Left ventricle myocardium inferior (tissue), 1 donor: ENCODE results near the gene PTPRG. TPM values are rescaled to one million over a fixed set of nuclear protein-coding genes. Genes with fewer than 3 reads are reported as not detected.
A peak's percentile ranks its signal among the peaks of the same experiment; 100 is the strongest.

ENCODE experiments used
- DNase-seq: peaks from one replicate; pipeline ENCODE4 v3.0.0-alpha.2; 2020
- H3K27ac ChIP-seq: fragments of 200-600 bp; replicated peaks from 2 replicates; pipeline ENCODE4 v1.8.0; 2021
- H3K27me3 ChIP-seq: fragments of 200-600 bp; 2 replicates; pipeline ENCODE4 v1.8.0; 2021; ENCODE audit warnings: low read depth
- H3K36me3 ChIP-seq: fragments of 200-600 bp; 2 replicates; pipeline ENCODE4 v1.8.0; 2021
- H3K4me1 ChIP-seq: fragments of 200-600 bp; 2 replicates; pipeline ENCODE4 v1.8.0; 2021
- H3K4me3 ChIP-seq: fragments of 200-600 bp; 2 replicates; pipeline ENCODE4 v1.8.0; 2021; ENCODE audit warnings: mild to moderate bottlenecking, moderate library complexity
- H3K9me3 ChIP-seq: fragments of 200-600 bp; replicated peaks from 2 replicates; pipeline ENCODE4 v1.8.0; 2021
- intact Hi-C: fragments of 100-400 bp; cut with micrococcal nuclease; formaldehyde crosslinking; loops from one replicate; pipeline ENCODE4 v1.11.0; 2022
- total RNA-seq: library from RNA; stranded (reverse); fragmentation: NEBNext Ultra II Directional; extraction: Animal tissue kit (Norgen Biotek cat#: 25700); gene quantifications from one replicate; pipeline ENCODE4 v1.2.1, GENCODE V29; 2021
- TF ChIP-seq, protein P1 (sequence below): fragments of 200-600 bp; IDR thresholded peaks from 2 replicates; pipeline ENCODE4 v1.8.0; 2021; ENCODE audit warnings: antibody characterized with exemption, mild to moderate bottlenecking, borderline replicate concordance
- donor health status: DM: no; HTN: yes; CAD: no; lungs with severe emphysema.

PTPRG gene
- total RNA-seq, 1 donor from 2014 or later: 29.6 TPM

GRCh38 chr3:61991706-61992105 is 430.3 kb downstream of the PTPRG start:
- TF ChIP-seq, protein P1, sequence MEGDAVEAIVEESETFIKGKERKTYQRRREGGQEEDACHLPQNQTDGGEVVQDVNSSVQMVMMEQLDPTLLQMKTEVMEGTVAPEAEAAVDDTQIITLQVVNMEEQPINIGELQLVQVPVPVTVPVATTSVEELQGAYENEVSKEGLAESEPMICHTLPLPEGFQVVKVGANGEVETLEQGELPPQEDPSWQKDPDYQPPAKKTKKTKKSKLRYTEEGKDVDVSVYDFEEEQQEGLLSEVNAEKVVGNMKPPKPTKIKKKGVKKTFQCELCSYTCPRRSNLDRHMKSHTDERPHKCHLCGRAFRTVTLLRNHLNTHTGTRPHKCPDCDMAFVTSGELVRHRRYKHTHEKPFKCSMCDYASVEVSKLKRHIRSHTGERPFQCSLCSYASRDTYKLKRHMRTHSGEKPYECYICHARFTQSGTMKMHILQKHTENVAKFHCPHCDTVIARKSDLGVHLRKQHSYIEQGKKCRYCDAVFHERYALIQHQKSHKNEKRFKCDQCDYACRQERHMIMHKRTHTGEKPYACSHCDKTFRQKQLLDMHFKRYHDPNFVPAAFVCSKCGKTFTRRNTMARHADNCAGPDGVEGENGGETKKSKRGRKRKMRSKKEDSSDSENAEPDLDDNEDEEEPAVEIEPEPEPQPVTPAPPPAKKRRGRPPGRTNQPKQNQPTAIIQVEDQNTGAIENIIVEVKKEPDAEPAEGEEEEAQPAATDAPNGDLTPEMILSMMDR: no peak
- H3K4me3 ChIP-seq: no peak overlapping the region
- H3K27me3 ChIP-seq: no peaks in the 10 kb centered on the region
- H3K4me1 ChIP-seq: peaks cover 30% of the 10 kb centered on the region
- H3K9me3 ChIP-seq: no peaks in the 10 kb centered on the region
- no peak for DNase-seq
- no peak overlapping the region for H3K27ac ChIP-seq
- H3K36me3 ChIP-seq: peaks cover 5% of the 10 kb centered on the region
- intact Hi-C loops: no loop called here

DNA sequence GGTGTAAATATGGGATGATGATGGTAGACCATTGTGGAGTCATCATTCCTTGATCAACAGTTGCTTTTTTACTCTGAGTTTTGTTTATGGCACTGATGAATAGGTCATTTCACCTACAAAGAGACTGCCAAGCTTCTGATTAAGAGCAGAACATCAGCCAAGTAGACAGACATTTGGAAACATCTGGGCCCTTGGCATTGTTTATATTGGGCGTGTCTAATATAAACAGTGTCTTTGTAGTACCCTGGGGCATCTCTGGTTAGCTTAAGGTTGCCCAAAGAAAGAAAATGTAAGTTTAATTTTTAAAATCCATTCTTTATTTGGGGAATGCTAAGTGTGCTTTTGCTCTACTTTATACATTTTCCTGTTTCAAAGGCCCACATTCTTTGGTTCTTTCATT is 435.0 kb downstream of the PTPRG start:
- no peak overlapping the region for H3K4me3 ChIP-seq
- TF ChIP-seq, protein P1: no peak
- peaks cover 29% of the 10 kb centered on the region for H3K4me1 ChIP-seq
- no peak for DNase-seq
- H3K36me3 ChIP-seq: no peaks in the 10 kb centered on the region
- H3K9me3 ChIP-seq: no peaks in the 10 kb centered on the region
- no peak overlapping the region for H3K27ac ChIP-seq
- no peaks in the 10 kb centered on the region for H3K27me3 ChIP-seq
- intact Hi-C loops: no loop called here

GRCh38 chr3:61997101-61997500 is 435.7 kb downstream of the PTPRG start:
- no peak for DNase-seq
- H3K9me3 ChIP-seq: no peaks in the 10 kb centered on the region
- TF ChIP-seq, protein P1: no peak
- H3K27me3 ChIP-seq: no peaks in the 10 kb centered on the region
- intact Hi-C loops: no loop called here
- peaks cover 23% of the 10 kb centered on the region for H3K4me1 ChIP-seq
- no peaks in the 10 kb centered on the region for H3K36me3 ChIP-seq
- H3K27ac ChIP-seq: peak overlapping the region; percentile 2
- H3K4me3 ChIP-seq: no peak overlapping the region

DNA sequence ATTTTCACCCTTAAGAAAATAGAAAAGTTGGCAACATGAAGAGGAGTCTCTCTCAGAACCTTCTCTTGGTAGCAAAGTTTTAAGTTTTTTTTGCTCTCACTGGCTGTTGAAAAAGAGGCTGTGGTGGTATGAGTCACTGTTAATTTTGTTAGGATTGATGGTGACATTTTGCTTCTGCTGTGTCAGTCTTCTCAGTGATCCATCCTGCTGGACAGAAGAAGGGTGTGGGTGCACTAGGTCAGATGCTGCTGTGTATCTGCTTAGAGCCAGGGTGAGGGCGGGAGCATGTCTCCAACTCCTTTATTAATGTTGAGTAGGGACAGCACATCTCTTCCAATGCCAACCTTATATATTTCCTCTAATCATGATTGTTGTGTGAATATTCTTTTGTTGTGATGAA is 442.5 kb downstream of the PTPRG start:
- no peak overlapping the region for H3K4me3 ChIP-seq
- TF ChIP-seq, protein P1: no peak
- H3K4me1 ChIP-seq: peaks cover 10% of the 10 kb centered on the region
- H3K27ac ChIP-seq: no peak overlapping the region
- no peak for DNase-seq
- H3K27me3 ChIP-seq: no peaks in the 10 kb centered on the region
- peaks cover 20% of the 10 kb centered on the region for H3K36me3 ChIP-seq
- no peaks in the 10 kb centered on the region for H3K9me3 ChIP-seq
- intact Hi-C loops: no loop called here

- Histone ChIP-seq H3K27ac (no peak overlapping the region), H3K4me1 (peaks cover 13% of the 10 kb centered on the region), H3K9me3 (peaks cover 7% of the 10 kb centered on the region), H3K4me3 (no peak overlapping the region), H3K36me3 (peaks cover 27% of the 10 kb centered on the region), H3K27me3 (no peaks in the 10 kb centered on the region)
- intact Hi-C loops: no loop called here
- TF ChIP-seq, protein P1: no peak
- no peak for DNase-seq
Measured at GRCh38 chr3:62007036-62007435, 445.7 kb downstream of the PTPRG start.

- TF ChIP-seq, protein P1: no peak
- Histone ChIP-seq H3K36me3 (peaks cover 7% of the 10 kb centered on the region), H3K9me3 (peaks cover 7% of the 10 kb centered on the region), H3K4me3 (no peak overlapping the region), H3K4me1 (peaks cover 25% of the 10 kb centered on the region), H3K27me3 (no peaks in the 10 kb centered on the region), H3K27ac (no peak overlapping the region)
- intact Hi-C loops: no loop called here
- DNase-seq: no peak
Measured at GRCh38 chr3:62010989-62011388, 449.6 kb downstream of the PTPRG start.
